Caco-2 (cell line): ENCODE results near the gene FRAS1. TPM values are rescaled to one million over a fixed set of nuclear protein-coding genes. Genes with fewer than 3 reads are reported as not detected.
A peak's percentile ranks its signal among the peaks of the same experiment; 100 is the strongest.

Experiments
- BruUV-seq: library from RNA; stranded (reverse); fragments of 400-500 nt; replicated peaks from 2 replicates; lab custom pipeline; 2021; lab: Mats Ljungman, UMichigan
- CTCF ChIA-PET: fragments of 300-600 bp; sonication (Branson Sonifier 250); formaldehyde crosslinking; loops from one replicate; lab custom pipeline; 2022; ENCODE audit warnings: antibody characterized with exemption; lab: Charles Lee
- POLR2A ChIA-PET: fragments of 300-600 bp; sonication (Branson Sonifier 250); formaldehyde crosslinking; loops from one replicate; lab custom pipeline; 2022; ENCODE audit warnings: antibody characterized with exemption; lab: Charles Lee
- DNase-seq, 2 experiments: peaks; one replicate each; pipeline versions ENCODE4 v3.0.0 to v3.0.0-alpha.2; 2020 to 2022
- H3K27me3 ChIP-seq: replicated peaks from 2 replicates; pipeline ENCODE4 v1.6.0; 2011; ENCODE audit warnings: low read length; ENCODE audit not compliant: control insufficient read depth, insufficient read depth
- H3K36me3 ChIP-seq: 2 replicates; pipeline ENCODE4 v1.5.1; 2011; ENCODE audit warnings: low read length; ENCODE audit not compliant: control insufficient read depth, insufficient read depth
- H3K4me1 ChIP-seq: fragments of 250-450 bp; sonication (Bioruptor Pico); 2 replicates; pipeline ENCODE4 v1.5.1; 2020; ENCODE audit warnings: mild to moderate bottlenecking
- H3K4me3 ChIP-seq: 2 replicates; pipeline ENCODE4 v1.5.1; 2011; ENCODE audit warnings: low read depth, mild to moderate bottlenecking, control low read depth, low read length
- H3K9me3 ChIP-seq: fragments of 250-450 bp; sonication (Bioruptor Pico); 2 replicates; pipeline ENCODE4 v1.5.1; 2020; ENCODE audit warnings: mild to moderate bottlenecking, moderate library complexity
- H3K27ac Mint-ChIP-seq: one replicate; pipeline ENCODE4 v1.8.0; 2022; ENCODE audit warnings: mixed read lengths; ENCODE audit not compliant: unreplicated experiment
- H3K27me3 Mint-ChIP-seq: one replicate; pipeline ENCODE4 v1.8.0; 2022; ENCODE audit warnings: mixed read lengths; ENCODE audit not compliant: insufficient read depth, unreplicated experiment
- H3K36me3 Mint-ChIP-seq: one replicate; pipeline ENCODE4 v1.8.0; 2022; ENCODE audit warnings: mild to moderate bottlenecking, mixed read lengths; ENCODE audit not compliant: insufficient read depth, unreplicated experiment
- H3K4me1 Mint-ChIP-seq: one replicate; pipeline ENCODE4 v1.8.0; 2022; ENCODE audit warnings: low read depth, mixed read lengths; ENCODE audit not compliant: unreplicated experiment
- H3K4me3 Mint-ChIP-seq: one replicate; pipeline ENCODE4 v1.8.0; 2022; ENCODE audit warnings: mild to moderate bottlenecking, moderate library complexity, mixed read lengths; ENCODE audit not compliant: unreplicated experiment
- H3K9me3 Mint-ChIP-seq: one replicate; pipeline ENCODE4 v1.8.0; 2022; ENCODE audit warnings: mixed read lengths; ENCODE audit not compliant: unreplicated experiment
- CTCF ChIP-seq, 2 experiments: fragments of 200-600 bp in 1 of 2; IDR thresholded peaks; 1 replicate in 1 of 2; 2 replicates in 1 of 2; pipeline versions ENCODE4 v1.5.1 to v1.8.0; 2011 to 2022; ENCODE audit warnings: antibody characterized with exemption in 1 of 2, control low read depth in 1 of 2, inconsistent platforms in 1 of 2, low read depth in 1 of 2, low read length in 1 of 2, mild to moderate bottlenecking in 1 of 2, moderate library complexity in 1 of 2; ENCODE audit not compliant: insufficient read depth in 1 of 2, severe bottlenecking in 1 of 2, unreplicated experiment in 1 of 2
- intact Hi-C: fragments of 100-400 bp; cut with micrococcal nuclease; formaldehyde crosslinking; loops from one replicate; pipeline ENCODE4 v1.10.0; 2022; ENCODE audit not compliant: unreplicated experiment
- total RNA-seq: library from RNA; stranded (reverse); gene quantifications from 2 replicates; pipeline ENCODE4 v1.2.3, GENCODE V29; 2022

Gene FRAS1
- total RNA-seq, 1 experiment from 2014 or later = 40.8 TPM

DNA sequence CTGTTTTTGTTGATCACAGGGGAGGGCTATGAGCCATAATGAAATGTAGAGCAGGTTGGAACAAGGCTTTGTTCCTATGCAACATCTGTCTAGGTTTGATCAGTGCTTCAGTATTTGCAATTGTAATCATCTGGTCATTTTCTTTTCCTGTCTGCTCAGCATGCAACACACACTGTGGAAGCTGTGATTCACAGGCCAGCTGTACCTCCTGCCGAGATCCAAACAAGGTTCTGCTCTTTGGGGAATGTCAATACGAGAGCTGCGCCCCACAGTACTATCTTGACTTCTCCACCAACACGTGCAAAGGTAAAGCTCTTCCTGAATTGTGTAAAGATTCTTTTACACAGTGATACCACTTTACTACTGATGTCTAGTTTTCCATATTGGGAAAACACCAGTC, 312.6 kb downstream of the FRAS1 start:
- BruUV-seq = no TSS peak
- DNase-seq = no peak
- no peaks in the 10 kb centered on the region for H3K9me3 Mint-ChIP-seq
- intact Hi-C loops = loop anchor here (2.0 to 5.0 kb wide), 3 partner anchors 37 to 311 kb away; no protein-coding TSS in a partner anchor
- no peaks in the 10 kb centered on the region for H3K9me3 ChIP-seq
- peaks cover 4% of the 10 kb centered on the region for H3K36me3 Mint-ChIP-seq
- no peaks in the 10 kb centered on the region for H3K27me3 ChIP-seq
- peaks cover 20% of the 10 kb centered on the region for H3K4me1 ChIP-seq
- CTCF ChIA-PET = no interaction called here
- H3K36me3 ChIP-seq = no peaks in the 10 kb centered on the region
- no peaks in the 10 kb centered on the region for H3K4me1 Mint-ChIP-seq
- H3K27me3 Mint-ChIP-seq = no peaks in the 10 kb centered on the region
- no peak overlapping the region for H3K4me3 ChIP-seq
- no peak overlapping the region for H3K4me3 Mint-ChIP-seq
- POLR2A ChIA-PET = no interaction called here
- no peak for TF ChIP-seq CTCF (IDR thresholded peaks at IDR 0.05; ENCODE audit: insufficient read depth in 1 of 2, low read depth in 1 of 2, low read length in 1 of 2, severe bottlenecking in 1 of 2, unreplicated experiment in 1 of 2)
- H3K27ac Mint-ChIP-seq = no peak overlapping the region

- Histone ChIP-seq H3K4me1 (peaks cover 20% of the 10 kb centered on the region), H3K4me3 (no peak overlapping the region), H3K36me3 (no peaks in the 10 kb centered on the region), H3K9me3 (no peaks in the 10 kb centered on the region), H3K27me3 (no peaks in the 10 kb centered on the region)
- Mint-ChIP-seq H3K9me3 (no peaks in the 10 kb centered on the region), H3K4me1 (no peaks in the 10 kb centered on the region), H3K4me3 (no peak overlapping the region), H3K36me3 (peaks cover 8% of the 10 kb centered on the region), H3K27me3 (no peaks in the 10 kb centered on the region), H3K27ac (peak overlapping the region; percentile 76)
- no peak for TF ChIP-seq CTCF (IDR thresholded peaks at IDR 0.05; ENCODE audit: insufficient read depth in 1 of 2, low read depth in 1 of 2, low read length in 1 of 2, severe bottlenecking in 1 of 2, unreplicated experiment in 1 of 2)
- POLR2A ChIA-PET = interaction anchor here (0.6 kb wide), 1 partner anchor 122 kb away, joined by 4 read pairs; no protein-coding TSS in a partner anchor
- CTCF ChIA-PET = interaction anchor here (0.6 kb wide), 1 partner anchor 60 kb away, joined by 8 read pairs; no protein-coding TSS in a partner anchor
- peak in 1 of 2 experiments; percentile 61 for DNase-seq
- intact Hi-C loops = loop anchor here (2.0 to 5.0 kb wide), 3 partner anchors 39 to 312 kb away; no protein-coding TSS in a partner anchor
- no TSS peak for BruUV-seq
Measured at GRCh38 chr4:78370631-78371372, 313.7 kb downstream of the FRAS1 start.

- Histone ChIP-seq H3K36me3 (no peaks in the 10 kb centered on the region), H3K9me3 (no peaks in the 10 kb centered on the region), H3K4me3 (no peak overlapping the region), H3K27me3 (no peaks in the 10 kb centered on the region), H3K4me1 (peaks cover 20% of the 10 kb centered on the region)
- BruUV-seq = no TSS peak
- no peaks in the 10 kb centered on the region for H3K4me1 Mint-ChIP-seq
- no peak overlapping the region for H3K4me3 Mint-ChIP-seq
- POLR2A ChIA-PET = no interaction called here
- TF ChIP-seq CTCF (IDR thresholded peaks at IDR 0.05; ENCODE audit: insufficient read depth in 1 of 2, low read depth in 1 of 2, low read length in 1 of 2, severe bottlenecking in 1 of 2, unreplicated experiment in 1 of 2) = no peak
- H3K27me3 Mint-ChIP-seq = no peaks in the 10 kb centered on the region
- intact Hi-C loops = loop anchor here (5.0 kb wide), 1 partner anchor 40 kb away; no protein-coding TSS in a partner anchor
- H3K9me3 Mint-ChIP-seq = no peaks in the 10 kb centered on the region
- no peak overlapping the region for H3K27ac Mint-ChIP-seq
- peaks cover 12% of the 10 kb centered on the region for H3K36me3 Mint-ChIP-seq
- DNase-seq = no peak
- CTCF ChIA-PET = no interaction called here
Measured at GRCh38 chr4:78372355-78372988, 315.3 kb downstream of the FRAS1 start.
